A549 (cell line): ENCODE data around the gene SH2B2.

Experiments
- BHLHE40 ChIP-seq: IDR thresholded peaks from 2 replicates; pipeline ENCODE4 v1.6.1; 2012; ENCODE audit warnings: low read depth, low read length, inconsistent platforms
- JUN ChIP-seq, 2 experiments: fragments of >200 bp; sonication (Bioruptor Twin); formaldehyde crosslinking; IDR thresholded peaks; 2 replicates in 1 of 2; 3 replicates in 1 of 2; pipeline ENCODE4 v1.6.1; 2016 to 2017
- MYC ChIP-seq: IDR thresholded peaks from 2 replicates; pipeline ENCODE4 v1.6.1; 2012; ENCODE audit warnings: mild to moderate bottlenecking, inconsistent platforms, low read length, improper control_type of control experiment, borderline replicate concordance
- NFE2L2 ChIP-seq: fragments of 150-350 bp; conservative IDR thresholded peaks from 2 replicates; pipeline ENCODE4 v1.6.1; 2014; ENCODE audit warnings: low read length
- NR3C1 ChIP-seq: fragments of >200 bp; sonication (Bioruptor Twin); formaldehyde crosslinking; IDR thresholded peaks from 3 replicates; pipeline ENCODE4 v1.6.1; 2017
- PHF8 ChIP-seq: fragments of 200-600 bp; sonication (generic); IDR thresholded peaks from 2 replicates; pipeline ENCODE4 v1.6.1; 2016; ENCODE audit warnings: low read depth, mild to moderate bottlenecking, antibody characterized with exemption, moderate library complexity, borderline replicate concordance
- POLR2A ChIP-seq: IDR thresholded peaks from 2 replicates; pipeline ENCODE4 v1.6.1; 2012; ENCODE audit warnings: mild to moderate bottlenecking, low read length
- RAD21 ChIP-seq, 2 experiments: fragments of >200 bp in 1 of 2; sonication (Bioruptor Twin) in 1 of 2; formaldehyde crosslinking in 1 of 2; IDR thresholded peaks in 1 of 2; conservative IDR thresholded peaks in 1 of 2; 2 replicates in 1 of 2; 3 replicates in 1 of 2; pipeline ENCODE4 v1.6.1; 2012 to 2018; ENCODE audit warnings: inconsistent platforms in 1 of 2
- TFCP2L1 ChIP-seq: fragments of 250-450 bp; sonication (Bioruptor Pico); IDR thresholded peaks from 2 replicates; pipeline ENCODE4 v1.5.0; 2021; ENCODE audit warnings: mild to moderate bottlenecking
- TF ChIP-seq, protein P1 (sequence below): fragments of >200 bp; sonication (Bioruptor Twin); formaldehyde crosslinking; IDR thresholded peaks from 3 replicates; pipeline ENCODE4 v1.5.1; 2016
- TF ChIP-seq, protein P2 (sequence below): fragments of 200-600 bp; sonication (generic); IDR thresholded peaks from 2 replicates; pipeline ENCODE4 v1.6.1; 2016; ENCODE audit warnings: antibody characterized with exemption, mild to moderate bottlenecking, moderate library complexity
- TF ChIP-seq, protein P3 (sequence below): IDR thresholded peaks from 2 replicates; pipeline ENCODE4 v1.6.1; 2012
- TF ChIP-seq, protein P4 (sequence below): fragments of 250-450 bp; sonication (Bioruptor Pico); IDR thresholded peaks from 2 replicates; pipeline ENCODE4 v1.5.0; 2020; ENCODE audit warnings: low read depth, mild to moderate bottlenecking, moderate library complexity

DNA sequence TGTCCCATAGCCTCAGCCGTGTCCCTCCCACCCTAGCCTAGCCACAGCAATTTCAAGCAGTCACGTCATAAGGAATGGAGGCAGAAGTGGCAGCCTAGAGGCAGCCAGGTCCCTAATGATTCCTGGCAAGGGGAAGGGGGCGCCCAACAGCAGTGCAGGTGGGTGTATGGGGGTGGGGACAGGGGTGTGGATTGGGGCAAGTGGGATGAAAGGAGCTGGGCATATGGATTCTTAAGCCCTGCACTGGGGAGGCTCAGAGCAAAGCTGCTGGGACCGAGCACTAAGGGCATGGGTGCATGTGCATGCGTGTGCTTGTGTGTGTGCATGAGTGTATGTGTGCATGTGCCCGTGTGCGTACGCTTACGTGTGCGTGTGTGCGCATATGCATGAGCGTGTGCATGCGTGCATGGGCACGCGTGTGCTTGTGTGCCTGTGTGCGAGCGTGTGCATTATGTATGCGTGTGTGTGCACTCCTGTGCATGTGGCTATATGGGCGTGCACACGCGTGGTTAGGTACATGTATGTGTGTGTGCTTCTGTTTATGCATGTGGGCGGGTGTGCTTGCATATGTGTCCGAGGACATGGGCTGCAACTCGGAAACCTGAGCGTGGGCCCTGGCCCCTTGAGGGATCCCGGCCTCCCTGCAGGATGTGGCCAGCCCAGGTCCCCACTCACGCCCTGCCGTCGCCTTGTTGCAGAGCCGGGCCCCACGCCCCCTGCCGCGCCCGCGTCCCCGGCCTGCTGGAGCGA lies 34.1 kb downstream of the SH2B2 start:
- TF ChIP-seq, protein P1, sequence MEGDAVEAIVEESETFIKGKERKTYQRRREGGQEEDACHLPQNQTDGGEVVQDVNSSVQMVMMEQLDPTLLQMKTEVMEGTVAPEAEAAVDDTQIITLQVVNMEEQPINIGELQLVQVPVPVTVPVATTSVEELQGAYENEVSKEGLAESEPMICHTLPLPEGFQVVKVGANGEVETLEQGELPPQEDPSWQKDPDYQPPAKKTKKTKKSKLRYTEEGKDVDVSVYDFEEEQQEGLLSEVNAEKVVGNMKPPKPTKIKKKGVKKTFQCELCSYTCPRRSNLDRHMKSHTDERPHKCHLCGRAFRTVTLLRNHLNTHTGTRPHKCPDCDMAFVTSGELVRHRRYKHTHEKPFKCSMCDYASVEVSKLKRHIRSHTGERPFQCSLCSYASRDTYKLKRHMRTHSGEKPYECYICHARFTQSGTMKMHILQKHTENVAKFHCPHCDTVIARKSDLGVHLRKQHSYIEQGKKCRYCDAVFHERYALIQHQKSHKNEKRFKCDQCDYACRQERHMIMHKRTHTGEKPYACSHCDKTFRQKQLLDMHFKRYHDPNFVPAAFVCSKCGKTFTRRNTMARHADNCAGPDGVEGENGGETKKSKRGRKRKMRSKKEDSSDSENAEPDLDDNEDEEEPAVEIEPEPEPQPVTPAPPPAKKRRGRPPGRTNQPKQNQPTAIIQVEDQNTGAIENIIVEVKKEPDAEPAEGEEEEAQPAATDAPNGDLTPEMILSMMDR, result no peak
- TF ChIP-seq MYC, result no peak
- no peak for TF ChIP-seq PHF8
- TF ChIP-seq NR3C1, result no peak
- TF ChIP-seq RAD21 (conservative IDR thresholded peaks at IDR 0.05 in 1 of 2, IDR thresholded peaks at IDR 0.05 in 1 of 2), result no peak
- TF ChIP-seq NFE2L2, result no peak
- no peak for TF ChIP-seq JUN (IDR thresholded peaks at IDR 0.05)
- TF ChIP-seq, protein P2, sequence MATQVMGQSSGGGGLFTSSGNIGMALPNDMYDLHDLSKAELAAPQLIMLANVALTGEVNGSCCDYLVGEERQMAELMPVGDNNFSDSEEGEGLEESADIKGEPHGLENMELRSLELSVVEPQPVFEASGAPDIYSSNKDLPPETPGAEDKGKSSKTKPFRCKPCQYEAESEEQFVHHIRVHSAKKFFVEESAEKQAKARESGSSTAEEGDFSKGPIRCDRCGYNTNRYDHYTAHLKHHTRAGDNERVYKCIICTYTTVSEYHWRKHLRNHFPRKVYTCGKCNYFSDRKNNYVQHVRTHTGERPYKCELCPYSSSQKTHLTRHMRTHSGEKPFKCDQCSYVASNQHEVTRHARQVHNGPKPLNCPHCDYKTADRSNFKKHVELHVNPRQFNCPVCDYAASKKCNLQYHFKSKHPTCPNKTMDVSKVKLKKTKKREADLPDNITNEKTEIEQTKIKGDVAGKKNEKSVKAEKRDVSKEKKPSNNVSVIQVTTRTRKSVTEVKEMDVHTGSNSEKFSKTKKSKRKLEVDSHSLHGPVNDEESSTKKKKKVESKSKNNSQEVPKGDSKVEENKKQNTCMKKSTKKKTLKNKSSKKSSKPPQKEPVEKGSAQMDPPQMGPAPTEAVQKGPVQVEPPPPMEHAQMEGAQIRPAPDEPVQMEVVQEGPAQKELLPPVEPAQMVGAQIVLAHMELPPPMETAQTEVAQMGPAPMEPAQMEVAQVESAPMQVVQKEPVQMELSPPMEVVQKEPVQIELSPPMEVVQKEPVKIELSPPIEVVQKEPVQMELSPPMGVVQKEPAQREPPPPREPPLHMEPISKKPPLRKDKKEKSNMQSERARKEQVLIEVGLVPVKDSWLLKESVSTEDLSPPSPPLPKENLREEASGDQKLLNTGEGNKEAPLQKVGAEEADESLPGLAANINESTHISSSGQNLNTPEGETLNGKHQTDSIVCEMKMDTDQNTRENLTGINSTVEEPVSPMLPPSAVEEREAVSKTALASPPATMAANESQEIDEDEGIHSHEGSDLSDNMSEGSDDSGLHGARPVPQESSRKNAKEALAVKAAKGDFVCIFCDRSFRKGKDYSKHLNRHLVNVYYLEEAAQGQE, result no peak
- no peak for TF ChIP-seq BHLHE40
- no peak for TF ChIP-seq POLR2A
- no peak for TF ChIP-seq TFCP2L1 (CRISPR knock-in tag)
- TF ChIP-seq, protein P3, sequence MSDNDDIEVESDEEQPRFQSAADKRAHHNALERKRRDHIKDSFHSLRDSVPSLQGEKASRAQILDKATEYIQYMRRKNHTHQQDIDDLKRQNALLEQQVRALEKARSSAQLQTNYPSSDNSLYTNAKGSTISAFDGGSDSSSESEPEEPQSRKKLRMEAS, result no peak
- TF ChIP-seq, protein P4, sequence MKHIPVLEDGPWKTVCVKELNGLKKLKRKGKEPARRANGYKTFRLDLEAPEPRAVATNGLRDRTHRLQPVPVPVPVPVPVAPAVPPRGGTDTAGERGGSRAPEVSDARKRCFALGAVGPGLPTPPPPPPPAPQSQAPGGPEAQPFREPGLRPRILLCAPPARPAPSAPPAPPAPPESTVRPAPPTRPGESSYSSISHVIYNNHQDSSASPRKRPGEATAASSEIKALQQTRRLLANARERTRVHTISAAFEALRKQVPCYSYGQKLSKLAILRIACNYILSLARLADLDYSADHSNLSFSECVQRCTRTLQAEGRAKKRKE, result no peak
